NCI-H82 treated with DMSO at 0.1 percent for 48 hours (cell line): ENCODE results near the gene PAPSS1.
"Not testable (repeated sequence)": the region's sequence is repeated elsewhere in the genome, so short reads cannot be mapped to it uniquely, and the experiment has no call there.

Source experiments
- DNase-seq: peaks from one replicate; lab custom pipeline; 2025; ENCODE audit not compliant: unreplicated experiment; lab: John Stamatoyannopoulos, UW

The PAPSS1 gene

GRCh38 chr4:107689912-107690587 is 30.0 kb downstream of the PAPSS1 start:
- no peak for DNase-seq

GRCh38 chr4:107688421-107688820 is 31.6 kb downstream of the PAPSS1 start:
- no peak for DNase-seq

- DNase-seq: no peak
These were observed 34.3 kb downstream of the PAPSS1 start for GRCh38 chr4:107685740-107686139.

GRCh38 chr4:107683873-107684272 is 36.2 kb downstream of the PAPSS1 start:
- no peak for DNase-seq

- no peak for DNase-seq
These were observed 37.7 kb downstream of the PAPSS1 start for GRCh38 chr4:107682306-107682705.

- DNase-seq: no peak
These were observed 51.0 kb downstream of the PAPSS1 start for GRCh38 chr4:107669068-107669467.

- DNase-seq: no peak
These were observed 53.9 kb downstream of the PAPSS1 start for GRCh38 chr4:107666134-107666533.

- no peak for DNase-seq
These were observed 55.0 kb downstream of the PAPSS1 start for GRCh38 chr4:107665001-107665400.

GRCh38 chr4:107658400-107659336 is 61.4 kb downstream of the PAPSS1 start:
- no peak for DNase-seq

GRCh38 chr4:107655289-107655688 is 64.7 kb downstream of the PAPSS1 start:
- DNase-seq: no peak

- DNase-seq: no peak
These were observed 65.3 kb downstream of the PAPSS1 start for GRCh38 chr4:107654694-107655093.

- DNase-seq: not testable (repeated sequence)
These were observed 68.6 kb downstream of the PAPSS1 start for GRCh38 chr4:107651408-107651807.

GRCh38 chr4:107650251-107650650 is 69.8 kb downstream of the PAPSS1 start:
- no peak for DNase-seq

- DNase-seq: no peak
These were observed 71.6 kb downstream of the PAPSS1 start for GRCh38 chr4:107648178-107648991.

GRCh38 chr4:107647591-107647990 is 72.4 kb downstream of the PAPSS1 start:
- no peak for DNase-seq

- no peak for DNase-seq
These were observed 74.4 kb downstream of the PAPSS1 start for GRCh38 chr4:107645604-107646003.

- no peak for DNase-seq
These were observed 77.0 kb downstream of the PAPSS1 start for GRCh38 chr4:107643021-107643420.

GRCh38 chr4:107640878-107641277 is 79.2 kb downstream of the PAPSS1 start:
- no peak for DNase-seq

GRCh38 chr4:107640197-107640596 is 79.8 kb downstream of the PAPSS1 start:
- DNase-seq: no peak

GRCh38 chr4:107635735-107636134 is 84.3 kb downstream of the PAPSS1 start:
- DNase-seq: no peak

GRCh38 chr4:107631560-107631959 is 88.5 kb downstream of the PAPSS1 start:
- no peak for DNase-seq
